ENCODE results near the gene ASPM.

DNA sequence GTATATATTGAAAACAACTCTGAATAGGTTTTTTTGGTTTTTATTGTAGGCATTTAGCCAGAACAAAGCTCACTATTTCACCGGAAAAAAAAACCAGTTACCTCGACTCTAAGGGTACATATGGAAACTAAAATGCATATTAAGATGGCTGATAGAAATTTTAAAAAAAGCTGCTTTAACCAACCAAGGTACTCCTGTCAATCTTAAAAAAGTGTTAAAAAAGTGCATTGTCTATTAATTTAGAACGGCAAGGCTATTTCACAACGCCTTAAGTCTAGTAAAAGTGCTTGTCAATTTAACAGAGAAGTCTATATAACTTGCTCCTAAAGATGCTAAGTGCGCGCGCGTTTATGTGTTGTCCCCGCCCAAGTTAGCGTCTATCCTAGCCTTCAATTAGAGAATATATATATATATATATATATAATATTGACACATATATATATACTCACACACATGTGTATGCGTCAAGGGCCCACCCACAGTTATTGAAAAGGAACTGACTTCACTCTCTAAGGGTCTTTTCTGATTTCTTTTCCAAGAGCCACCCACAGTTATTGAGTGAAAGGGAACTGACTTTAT lies 934 bp downstream of the ASPM start:
- TF ChIP-seq, protein P1, sequence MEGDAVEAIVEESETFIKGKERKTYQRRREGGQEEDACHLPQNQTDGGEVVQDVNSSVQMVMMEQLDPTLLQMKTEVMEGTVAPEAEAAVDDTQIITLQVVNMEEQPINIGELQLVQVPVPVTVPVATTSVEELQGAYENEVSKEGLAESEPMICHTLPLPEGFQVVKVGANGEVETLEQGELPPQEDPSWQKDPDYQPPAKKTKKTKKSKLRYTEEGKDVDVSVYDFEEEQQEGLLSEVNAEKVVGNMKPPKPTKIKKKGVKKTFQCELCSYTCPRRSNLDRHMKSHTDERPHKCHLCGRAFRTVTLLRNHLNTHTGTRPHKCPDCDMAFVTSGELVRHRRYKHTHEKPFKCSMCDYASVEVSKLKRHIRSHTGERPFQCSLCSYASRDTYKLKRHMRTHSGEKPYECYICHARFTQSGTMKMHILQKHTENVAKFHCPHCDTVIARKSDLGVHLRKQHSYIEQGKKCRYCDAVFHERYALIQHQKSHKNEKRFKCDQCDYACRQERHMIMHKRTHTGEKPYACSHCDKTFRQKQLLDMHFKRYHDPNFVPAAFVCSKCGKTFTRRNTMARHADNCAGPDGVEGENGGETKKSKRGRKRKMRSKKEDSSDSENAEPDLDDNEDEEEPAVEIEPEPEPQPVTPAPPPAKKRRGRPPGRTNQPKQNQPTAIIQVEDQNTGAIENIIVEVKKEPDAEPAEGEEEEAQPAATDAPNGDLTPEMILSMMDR (IDR thresholded peaks at IDR 0.05) = no peak
- no peak for TF ChIP-seq EZH2 (IDR thresholded peaks at IDR 0.05)
